CD4-positive, alpha-beta T cell (primary cell): Measurements from ENCODE around the gene PRKCH. TPM values are rescaled to one million over a fixed set of nuclear protein-coding genes. Genes with fewer than 3 reads are reported as not detected.

Experiments
- ATAC-seq: fragments of 200-7000 bp; cut with Tn5 transposase; one replicate; pipeline ENCODE4 v1.10.0; 2022; ENCODE audit warnings: mild to moderate bottlenecking; ENCODE audit not compliant: poor library complexity
- CTCF ChIA-PET: fragments of 350-600 bp; sonication (Branson Sonifier 250); formaldehyde crosslinking; loops from one replicate; lab custom pipeline; 2021; ENCODE audit warnings: antibody characterized with exemption, inconsistent platforms; lab: Charles Lee
- POLR2A ChIA-PET: fragments of 350-600 bp; sonication (Branson Sonifier 250); formaldehyde crosslinking; loops from one replicate; lab custom pipeline; 2021; ENCODE audit warnings: antibody characterized with exemption, inconsistent platforms; lab: Charles Lee
- DNase-seq, 14 experiments: peaks; one replicate each; pipeline ENCODE4 v3.0.0-alpha.2; 2013 to 2020; ENCODE audit warnings: mixed read lengths in 2 of 14
- H3K27ac ChIP-seq, 2 donors: one replicate each; pipeline versions ENCODE4 v1.5.1 to v1.7.0; 2013; ENCODE audit warnings: low read length in 2 of 2, low read depth in 1 of 2, mild to moderate bottlenecking in 1 of 2
- H3K27me3 ChIP-seq, 2 experiments: 1 replicate in 1 of 2; 2 replicates in 1 of 2; pipeline versions ENCODE4 v1.6.1 to v1.7.0; 2013; ENCODE audit warnings: low read length in 2 of 2, control low read depth in 1 of 2, mild to moderate bottlenecking in 1 of 2, moderate library complexity in 1 of 2; ENCODE audit not compliant: insufficient read depth in 2 of 2, control insufficient read depth in 1 of 2
- H3K36me3 ChIP-seq: one replicate; pipeline ENCODE4 v1.6.1; 2013; ENCODE audit warnings: low read length, control low read depth; ENCODE audit not compliant: insufficient read depth
- H3K4me1 ChIP-seq: one replicate; pipeline ENCODE4 v1.6.1; 2013; ENCODE audit warnings: low read length, control low read depth; ENCODE audit not compliant: insufficient read depth
- H3K4me3 ChIP-seq: one replicate; pipeline ENCODE4 v1.5.1; 2013; ENCODE audit warnings: mild to moderate bottlenecking, low read length, moderate library complexity
- H3K9me3 ChIP-seq, 2 experiments: 1 replicate in 1 of 2; 2 replicates in 1 of 2; pipeline versions ENCODE4 v1.6.1 to v1.7.0; 2013; ENCODE audit warnings: low read length in 2 of 2, mild to moderate bottlenecking in 2 of 2, control low read depth in 1 of 2, moderate library complexity in 1 of 2; ENCODE audit not compliant: control insufficient read depth in 1 of 2, insufficient read depth in 1 of 2
- H3K27ac Mint-ChIP-seq: one replicate; pipeline ENCODE4 v1.8.0; 2020; ENCODE audit warnings: mixed read lengths
- H3K27me3 Mint-ChIP-seq: one replicate; pipeline ENCODE4 v1.8.0; 2021; ENCODE audit warnings: mixed read lengths
- H3K36me3 Mint-ChIP-seq: one replicate; pipeline ENCODE4 v1.8.0; 2021; ENCODE audit warnings: low read depth, mixed read lengths
- H3K4me1 Mint-ChIP-seq: one replicate; pipeline ENCODE4 v1.8.0; 2021; ENCODE audit warnings: low read depth, mixed read lengths
- H3K4me3 Mint-ChIP-seq: one replicate; pipeline ENCODE4 v1.8.0; 2020; ENCODE audit warnings: mild to moderate bottlenecking, mixed read lengths
- H3K9me3 Mint-ChIP-seq: one replicate; pipeline ENCODE4 v1.8.0; 2020; ENCODE audit warnings: mixed read lengths
- CTCF ChIP-seq: fragments of 200-600 bp; IDR thresholded peaks from one replicate; pipeline ENCODE4 v1.8.0; 2022; ENCODE audit warnings: antibody characterized with exemption, mild to moderate bottlenecking
- intact Hi-C, 2 experiments: fragments of 100-400 bp; cut with DNase I in 1 of 2; cut with micrococcal nuclease in 1 of 2; formaldehyde crosslinking; loops; one replicate each; pipeline versions ENCODE4 v1.15.1 to v1.9.0; 2023 to 2025; cut with DNase I, micrococcal nuclease
- total RNA-seq, 174 experiments: library from RNA in 2 of 174; stranded (reverse) in 2 of 174; gene quantifications; one replicate each; pipeline ENCODE4 v1.2.3 and lab custom pipeline; 2021 to 2026

Gene PRKCH
- total RNA-seq, 2 experiments from 2014 or later: 378 to 385 TPM

GRCh38 chr14:61563880-61564617, 242.7 kb downstream of the PRKCH start:
- Mint-ChIP-seq H3K9me3 (no peaks in the 10 kb centered on the region), H3K4me3 (no peak overlapping the region), H3K4me1 (peaks cover 20% of the 10 kb centered on the region), H3K27me3 (no peaks in the 10 kb centered on the region), H3K27ac (peak overlapping the region; percentile 30), H3K36me3 (no peaks in the 10 kb centered on the region)
- Histone ChIP-seq H3K4me3 (no peak overlapping the region), H3K27ac (no peak overlapping the region), H3K9me3 (no peaks in the 10 kb centered on the region), H3K36me3 (no peaks in the 10 kb centered on the region), H3K27me3 (no peaks in the 10 kb centered on the region), H3K4me1 (peaks cover 34% of the 10 kb centered on the region)
- TF ChIP-seq CTCF: no peak
- POLR2A ChIA-PET: interaction anchor here (0.6 kb wide), 1 partner anchor 135 kb away, joined by 3 read pairs; no protein-coding TSS in a partner anchor
- intact Hi-C loops: no loop called here
- ATAC-seq (no peak), DNase-seq (no peak)
- CTCF ChIA-PET: interaction anchor here (1.1 kb wide), 1 partner anchor 9 kb away, joined by 3 read pairs; no protein-coding TSS in a partner anchor

GRCh38 chr14:61564618-61565091, 243.3 kb downstream of the PRKCH start:
- no peak overlapping the region for H3K27ac ChIP-seq
- H3K9me3 Mint-ChIP-seq: no peaks in the 10 kb centered on the region
- intact Hi-C loops: loop anchor here in 1 of 2 experiments (5.0 kb wide), 1 partner anchor 153 kb away; no protein-coding TSS in a partner anchor
- no peak overlapping the region for H3K27ac Mint-ChIP-seq
- H3K4me3 ChIP-seq: no peak overlapping the region
- no peak overlapping the region for H3K4me3 Mint-ChIP-seq
- TF ChIP-seq CTCF: no peak
- H3K36me3 ChIP-seq: no peaks in the 10 kb centered on the region
- DNase-seq (peak in 1 of 14 experiments; percentile 33), ATAC-seq (no peak)
- peaks cover 26% of the 10 kb centered on the region for H3K4me1 Mint-ChIP-seq
- H3K27me3 ChIP-seq: no peaks in the 10 kb centered on the region
- H3K36me3 Mint-ChIP-seq: no peaks in the 10 kb centered on the region
- H3K4me1 ChIP-seq: peaks cover 40% of the 10 kb centered on the region
- H3K9me3 ChIP-seq: no peaks in the 10 kb centered on the region
- no peaks in the 10 kb centered on the region for H3K27me3 Mint-ChIP-seq
- ChIA-PET POLR2A (no interaction called here), CTCF (no interaction called here)

- H3K4me3 Mint-ChIP-seq: no peak overlapping the region
- no peak overlapping the region for H3K27ac ChIP-seq
- H3K4me3 ChIP-seq: no peak overlapping the region
- H3K36me3 ChIP-seq: no peaks in the 10 kb centered on the region
- ATAC-seq (no peak), DNase-seq (no peak)
- H3K27ac Mint-ChIP-seq: no peak overlapping the region
- TF ChIP-seq CTCF: no peak
- H3K9me3 ChIP-seq: no peaks in the 10 kb centered on the region
- no peaks in the 10 kb centered on the region for H3K36me3 Mint-ChIP-seq
- H3K9me3 Mint-ChIP-seq: no peaks in the 10 kb centered on the region
- H3K4me1 ChIP-seq: peaks cover 46% of the 10 kb centered on the region
- H3K4me1 Mint-ChIP-seq: peaks cover 32% of the 10 kb centered on the region
- H3K27me3 Mint-ChIP-seq: no peaks in the 10 kb centered on the region
- intact Hi-C loops: loop anchor here in 1 of 2 experiments (5.0 kb wide), 1 partner anchor 152 kb away; no protein-coding TSS in a partner anchor
- POLR2A ChIA-PET: interaction anchor here (1.2 kb wide), 1 partner anchor 130 kb away, joined by 3 read pairs; the partner anchor contains the start of gene HIF1A
- no peaks in the 10 kb centered on the region for H3K27me3 ChIP-seq
- CTCF ChIA-PET: no interaction called here
Observed at GRCh38 chr14:61565181-61565580, 243.8 kb downstream of the PRKCH start.
